HepG2 (cell line): ENCODE results near the gene DOP1B. TPM values are rescaled to one million over a fixed set of nuclear protein-coding genes. Genes with fewer than 3 reads are reported as not detected.

Experiments used
- ATAC-seq: fragments of 200-7000 bp; cut with Tn5 transposase; 3 replicates; pipeline ENCODE4 v1.9.1; 2020; ENCODE audit warnings: mild to moderate bottlenecking, moderate library complexity
- BruUV-seq: library from RNA; stranded (reverse); fragments of 400-500 nt; replicated peaks from 2 replicates; lab custom pipeline; 2021; lab: Mats Ljungman, UMichigan
- CTCF ChIA-PET: fragments of 300-600 bp; formaldehyde crosslinking; extraction: SDS; loops from one replicate; lab custom pipeline; 2021; ENCODE audit warnings: low total read pairs, inconsistent platforms, low intra/inter-chr PET ratio; lab: Yijun Ruan, JAX
- POLR2A ChIA-PET: fragments of 350-600 bp; sonication (Branson Sonifier 250); formaldehyde crosslinking; loops from one replicate; lab custom pipeline; 2020; ENCODE audit warnings: antibody characterized with exemption, inconsistent platforms; lab: Yijun Ruan, JAX
- DNase-seq: peaks from one replicate; pipeline ENCODE4 v3.0.0-alpha.2; 2015; ENCODE audit warnings: low spot score
- FAIRE-seq: peaks from 3 replicates; lab custom pipeline; 2011; peaks lifted over from hg19 to GRCh38; lab: Jason Lieb, UNC
- H2AFZ ChIP-seq: one replicate; pipeline ENCODE4 v1.6.1; 2011; ENCODE audit warnings: low read length, inconsistent platforms
- H3K27ac ChIP-seq: fragments of 300-600 bp; 3 replicates; pipeline ENCODE4 v1.8.0; 2011; ENCODE audit warnings: mixed run types, mild to moderate bottlenecking, mixed read lengths, low read length, inconsistent platforms; ENCODE audit not compliant: insufficient read depth; ENCODE audit errors: extremely low read length
- H3K27me3 ChIP-seq, 2 experiments: fragments of 200-600 bp in 1 of 2; 2 replicates in 1 of 2; 3 replicates in 1 of 2; pipeline versions ENCODE4 v1.6.0 to v1.8.0; 2011; ENCODE audit warnings: low read length in 2 of 2, mild to moderate bottlenecking in 2 of 2, moderate library complexity in 2 of 2, inconsistent platforms in 1 of 2; ENCODE audit not compliant: insufficient read depth in 2 of 2, control insufficient read depth in 1 of 2
- H3K36me3 ChIP-seq, 2 experiments: fragments of 200-600 bp in 1 of 2; replicated peaks in 1 of 2; 2 replicates in 1 of 2; 3 replicates in 1 of 2; pipeline versions ENCODE4 v1.5.1 to v1.8.0; 2011; ENCODE audit warnings: low read length in 2 of 2, inconsistent platforms in 1 of 2; ENCODE audit not compliant: insufficient read depth in 2 of 2, control insufficient read depth in 1 of 2
- H3K4me1 ChIP-seq: 2 replicates; pipeline ENCODE4 v1.5.1; 2012; ENCODE audit warnings: low read length, inconsistent platforms; ENCODE audit not compliant: insufficient read depth
- H3K4me2 ChIP-seq: 2 replicates; pipeline ENCODE4 v1.6.0; 2011; ENCODE audit warnings: low read depth, low read length, inconsistent platforms
- H3K4me3 ChIP-seq, 3 experiments: fragments of 200-600 bp in 1 of 3; sonication (generic), shearing (Covaris generic) in 1 of 3; replicated peaks in 1 of 3; 2 replicates each; pipeline ENCODE4 v1.5.1; 2011 to 2016; ENCODE audit warnings: low read length in 3 of 3, inconsistent platforms in 2 of 3, low read depth in 2 of 3, mild to moderate bottlenecking in 2 of 3, control low read depth in 1 of 3, mixed read lengths in 1 of 3; ENCODE audit not compliant: insufficient read depth in 1 of 3
- H3K79me2 ChIP-seq: one replicate; pipeline ENCODE4 v1.6.1; 2011; ENCODE audit warnings: low read length, inconsistent platforms; ENCODE audit not compliant: insufficient read depth
- H3K9ac ChIP-seq: 2 replicates; pipeline ENCODE4 v1.6.0; 2011; ENCODE audit warnings: mild to moderate bottlenecking, low read depth, low read length, inconsistent platforms; ENCODE audit not compliant: insufficient read depth
- H3K9me3 ChIP-seq: 2 replicates; pipeline ENCODE4 v1.5.1; 2012; ENCODE audit warnings: mild to moderate bottlenecking, low read length
- H4K20me1 ChIP-seq: 2 replicates; pipeline ENCODE4 v1.6.0; 2011; ENCODE audit warnings: inconsistent platforms, mild to moderate bottlenecking, low read length, moderate library complexity; ENCODE audit not compliant: insufficient read depth
- CSRNP1 ChIP-seq: sonication (generic); formaldehyde crosslinking; IDR thresholded peaks from 2 replicates; pipeline ENCODE4 v1.8.1; 2023; ENCODE audit warnings: mild to moderate bottlenecking, missing genetic modification reagents
- DNMT3B ChIP-seq: conservative IDR thresholded peaks from 2 replicates; pipeline ENCODE4 v1.6.1; 2016; ENCODE audit warnings: missing biosample characterization, control low read depth
- DPF2 ChIP-seq: sonication (generic); formaldehyde crosslinking; IDR thresholded peaks from 2 replicates; pipeline ENCODE4 v1.4.0; 2020; ENCODE audit warnings: mild to moderate bottlenecking, low read depth, missing genetic modification reagents, borderline replicate concordance
- MED1 ChIP-seq: sonication (generic); formaldehyde crosslinking; IDR thresholded peaks from 2 replicates; pipeline ENCODE4 v1.4.0; 2020; ENCODE audit warnings: missing genetic modification reagents
- NFIC ChIP-seq: IDR thresholded peaks from 2 replicates; pipeline ENCODE4 v1.6.1; 2012; ENCODE audit warnings: mild to moderate bottlenecking, low read length, inconsistent platforms
- NKX3-1 ChIP-seq: sonication (generic); formaldehyde crosslinking; IDR thresholded peaks from 2 replicates; pipeline ENCODE4 v1.5.0; 2020; ENCODE audit warnings: missing genetic modification reagents
- PHF8 ChIP-seq: sonication (generic); formaldehyde crosslinking; IDR thresholded peaks from 2 replicates; pipeline ENCODE4 v1.5.0; 2020; ENCODE audit warnings: missing genetic modification reagents
- RARA ChIP-seq: IDR thresholded peaks from 2 replicates; pipeline ENCODE4 v1.6.1; 2016; ENCODE audit warnings: missing genetic modification reagents, missing compliant biosample characterization
- RFXANK ChIP-seq: IDR thresholded peaks from 2 replicates; pipeline ENCODE4 v1.6.1; 2016
- SRSF9 ChIP-seq: fragments of 200-400 bp; formaldehyde crosslinking; IDR thresholded peaks from 2 replicates; pipeline ENCODE4 v1.6.1; 2018; ENCODE audit warnings: borderline replicate concordance, mild to moderate bottlenecking, low read depth, low read length; ENCODE audit not compliant: insufficient read depth, poor library complexity, severe bottlenecking
- ZBTB3 ChIP-seq: sonication (generic); formaldehyde crosslinking; IDR thresholded peaks from 2 replicates; pipeline ENCODE4 v1.4.0; 2020; ENCODE audit warnings: low read depth, mild to moderate bottlenecking, moderate library complexity, missing genetic modification reagents, borderline replicate concordance
- ZBTB42 ChIP-seq: sonication (generic); formaldehyde crosslinking; IDR thresholded peaks from 2 replicates; pipeline ENCODE4 v1.5.0; 2020; ENCODE audit warnings: mild to moderate bottlenecking, missing genetic modification reagents
- ZNF513 ChIP-seq: sonication (generic); formaldehyde crosslinking; conservative IDR thresholded peaks from 2 replicates; pipeline ENCODE4 v1.5.0; 2020; ENCODE audit warnings: missing genetic modification reagents
- ZNF552 ChIP-seq: sonication (generic); formaldehyde crosslinking; IDR thresholded peaks from 2 replicates; pipeline ENCODE4 v1.9.0; 2022; ENCODE audit warnings: missing genetic modification reagents, mild to moderate bottlenecking, borderline replicate concordance
- ZNF569 ChIP-seq: sonication (generic); formaldehyde crosslinking; IDR thresholded peaks from 2 replicates; pipeline ENCODE4 v1.5.0; 2020; ENCODE audit warnings: mild to moderate bottlenecking, missing genetic modification reagents, moderate library complexity, borderline replicate concordance
- ZNF674 ChIP-seq: sonication (generic); formaldehyde crosslinking; IDR thresholded peaks from 2 replicates; pipeline ENCODE4 v1.5.0; 2020; ENCODE audit warnings: low read depth, mild to moderate bottlenecking, missing genetic modification reagents
- WGBS: methylation state at CpG from one replicate; pipeline ENCODE4 v1.1.6; 2017; ENCODE audit warnings: low lambda C conversion rate; 5-methylcytosine and 5-hydroxymethylcytosine counted together
- in situ Hi-C: cut with HindIII; loops from 2 replicates; pipeline ENCODE4 v1.10.0; 2017; ENCODE audit warnings: low pct_unique_long_range_greater_than_20kb; ENCODE audit not compliant: extremely low pct_ligation_motif_present
- intact Hi-C: fragments of 100-400 bp; cut with micrococcal nuclease; formaldehyde crosslinking; loops from one replicate; pipeline ENCODE4 v1.10.0; 2022; ENCODE audit not compliant: unreplicated experiment
- polyA plus RNA-seq, 8 experiments: library from polyadenylated mRNA; depleted of rRNA in 3 of 8; stranded (reverse) in 7 of 8; unstranded in 1 of 8; fragments of >200 nt; fragmentation: Illumina TruSeq in 4 of 8; extraction: Trizol in 4 of 8; gene quantifications; 2 replicates each; pipeline versions ENCODE4 v1.2.1 to v1.2.3, GENCODE V29; 2011 to 2016; ENCODE audit warnings: low read depth in 4 of 8, missing spikeins in 1 of 8, mixed read lengths in 1 of 8; ENCODE audit not compliant: insufficient read depth in 1 of 8
- total RNA-seq, 5 experiments: library from RNA; depleted of rRNA; stranded (reverse); fragments of >200 nt; fragmentation: Illumina TruSeq; extraction: Trizol; gene quantifications; 2 replicates each; pipeline ENCODE4 v1.2.3, GENCODE V29; 2016; ENCODE audit warnings: low read depth in 1 of 5
- TF ChIP-seq, protein P1 (sequence below): sonication (generic); formaldehyde crosslinking; IDR thresholded peaks from 2 replicates; pipeline ENCODE4 v1.8.1; 2023; ENCODE audit warnings: missing genetic modification reagents, mild to moderate bottlenecking, borderline replicate concordance

DOP1B gene
- total and polyA plus RNA-seq, 2 of the 13 experiments (the other 11 are each of a cell fraction or from before 2014, with no cell fraction given): 2.8 to 3.2 TPM

DNA sequence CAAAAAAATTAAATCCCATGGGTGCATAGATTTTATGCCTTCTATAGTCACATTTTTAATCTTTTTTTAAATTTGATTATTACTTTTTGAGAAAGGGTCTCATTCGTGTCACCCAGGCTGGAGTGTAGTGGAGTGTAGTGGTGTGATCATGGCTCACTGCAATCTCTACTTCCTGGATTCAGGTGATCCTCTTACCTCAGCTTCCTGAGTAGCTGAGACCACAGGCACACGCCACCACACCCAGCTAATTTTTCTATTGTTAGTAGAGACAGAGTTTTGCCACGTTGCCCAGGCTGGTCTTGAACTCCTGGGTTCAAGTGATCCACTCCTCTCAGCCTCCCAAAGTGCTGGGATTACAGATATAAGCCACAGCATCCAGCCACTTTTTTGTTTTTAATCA lies 11.4 kb upstream of the DOP1B start:
- H3K4me2 ChIP-seq: no peak overlapping the region
- H3K4me1 ChIP-seq: peaks cover 26% of the 10 kb centered on the region
- in situ Hi-C loops (no loop called here), intact Hi-C loops (no loop called here)
- no peak overlapping the region for H3K4me3 ChIP-seq
- no peaks in the 10 kb centered on the region for H4K20me1 ChIP-seq
- WGBS: 39% methylated on average over 3 of the region's 3 CpGs
- no TSS peak for BruUV-seq
- no peaks in the 10 kb centered on the region for H3K9me3 ChIP-seq
- no peak overlapping the region for H2AFZ ChIP-seq
- H3K27ac ChIP-seq: no peak overlapping the region
- ChIA-PET POLR2A (no interaction called here), CTCF (no interaction called here)
- FAIRE-seq (no peak), DNase-seq (no peak), ATAC-seq (no peak)
- H3K36me3 ChIP-seq: no peaks in the 10 kb centered on the region
- no peaks in the 10 kb centered on the region for H3K79me2 ChIP-seq
- no peaks in the 10 kb centered on the region for H3K27me3 ChIP-seq
- no peak overlapping the region for H3K9ac ChIP-seq
- no peak for TF ChIP-seq ZNF569 (CRISPR knock-in tag)
- no peak for TF ChIP-seq RARA (CRISPR knock-in tag)
- TF ChIP-seq ZBTB42 (CRISPR knock-in tag): no peak
- no peak for TF ChIP-seq NKX3-1 (CRISPR knock-in tag)
- no peak for TF ChIP-seq PHF8 (CRISPR knock-in tag)
- TF ChIP-seq RFXANK: no peak
- no peak for TF ChIP-seq SRSF9
- no peak for TF ChIP-seq MED1 (CRISPR knock-in tag)
- no peak for TF ChIP-seq ZBTB3

DNA sequence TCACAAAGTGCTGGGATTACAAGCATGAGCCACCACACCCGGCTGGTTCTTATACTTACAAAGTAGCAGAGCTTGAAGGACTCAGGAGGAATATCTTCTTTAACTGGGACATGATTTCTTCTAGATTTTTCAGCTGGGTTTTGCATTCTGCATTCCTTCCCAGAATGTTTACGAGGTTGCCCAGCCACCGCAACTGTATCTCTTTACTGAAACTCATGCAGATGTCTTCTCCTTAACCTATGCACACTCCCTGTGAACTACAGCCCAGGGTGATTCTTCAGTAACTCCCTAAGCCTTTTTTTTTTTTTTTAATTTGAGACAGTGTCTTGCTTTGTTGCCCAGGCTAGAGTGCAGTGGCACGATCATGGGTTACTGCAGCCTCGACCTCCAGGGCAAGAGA lies 8.7 kb upstream of the DOP1B start:
- FAIRE-seq (no peak), DNase-seq (no peak), ATAC-seq (no peak)
- CTCF ChIA-PET: no interaction called here
- Histone ChIP-seq H3K27ac (no peak overlapping the region), H3K4me2 (no peak overlapping the region), H3K27me3 (no peaks in the 10 kb centered on the region), H3K36me3 (no peaks in the 10 kb centered on the region), H3K9me3 (no peaks in the 10 kb centered on the region), H3K9ac (no peak overlapping the region), H3K4me1 (peaks cover 19% of the 10 kb centered on the region), H2AFZ (no peak overlapping the region), H3K4me3 (no peak overlapping the region), H4K20me1 (no peaks in the 10 kb centered on the region), H3K79me2 (no peaks in the 10 kb centered on the region)
- TF ChIP-seq DNMT3B (CRISPR knock-in tag) (no peak), ZNF552 (CRISPR knock-in tag) (no peak), ZNF513 (no peak), NFIC (no peak), DPF2 (CRISPR knock-in tag) (no peak), ZNF674 (CRISPR knock-in tag) (no peak), CSRNP1 (CRISPR knock-in tag) (no peak)
- TF ChIP-seq, protein P1, sequence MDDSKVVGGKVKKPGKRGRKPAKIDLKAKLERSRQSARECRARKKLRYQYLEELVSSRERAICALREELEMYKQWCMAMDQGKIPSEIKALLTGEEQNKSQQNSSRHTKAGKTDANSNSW (CRISPR knock-in tag): no peak
- 68% methylated on average over 5 of the region's 5 CpGs for WGBS
- no TSS peak for BruUV-seq
- in situ Hi-C loops: no loop called here
- intact Hi-C loops: no loop called here
- POLR2A ChIA-PET: no interaction called here
